ENCODE measurements around the gene KCNQ1. TPM values are rescaled to one million over a fixed set of nuclear protein-coding genes. Genes with fewer than 3 reads are reported as not detected.

Gene KCNQ1
- total and polyA plus RNA-seq, 2 donors (not counting 1 experiment from before 2014, with no cell fraction given), result not detected

DNA sequence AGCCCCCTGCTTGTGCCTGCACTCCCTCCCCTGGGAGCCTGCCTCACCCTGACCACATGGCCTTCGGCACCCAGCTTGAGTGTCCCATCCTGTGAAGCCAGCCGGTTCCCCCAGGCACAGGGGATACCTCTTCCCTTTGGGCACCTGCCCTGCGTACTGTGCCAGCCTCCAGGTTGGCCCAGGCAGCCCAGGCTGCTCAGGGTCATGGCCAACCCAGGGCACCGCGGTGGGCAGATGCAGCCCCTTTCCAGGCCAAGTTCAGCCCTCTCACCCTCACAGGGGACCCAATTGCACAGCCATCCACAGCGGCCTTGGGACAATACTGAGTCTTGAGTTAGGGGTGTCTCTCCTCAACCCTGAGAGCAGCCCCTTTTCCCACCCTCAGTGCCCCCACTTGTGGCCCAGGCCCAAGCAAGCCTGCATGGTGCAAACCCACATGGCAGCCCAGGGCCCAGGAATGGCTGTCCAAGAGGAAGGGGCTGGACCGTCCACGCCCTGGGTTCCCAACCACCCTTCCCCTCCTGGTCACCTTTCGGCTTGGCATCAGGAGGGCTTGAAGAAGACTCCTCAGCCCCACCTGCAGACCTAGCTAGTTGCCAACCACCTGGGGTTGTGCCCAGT, 353.0 kb downstream of the KCNQ1 start:
- peaks cover 11% of the 10 kb centered on the region for H3K27me3 ChIP-seq (ENCODE audit: control insufficient read depth, insufficient read depth, low read length)
- DNase-seq (ENCODE audit: low read depth in 2 of 2), result no peak
- no peaks in the 10 kb centered on the region for H4K20me1 ChIP-seq (ENCODE audit: control insufficient read depth, extremely low read depth, insufficient read depth, low read length)
- no peak overlapping the region for H3K9ac ChIP-seq (ENCODE audit: insufficient read depth, low read length)
- H3K27ac ChIP-seq (ENCODE audit: insufficient read depth, low read length), result no peak overlapping the region
- peaks cover 3% of the 10 kb centered on the region for H3K4me1 ChIP-seq (ENCODE audit: control insufficient read depth, extremely low read depth, insufficient read depth, low read length)
- TF ChIP-seq, protein P1, sequence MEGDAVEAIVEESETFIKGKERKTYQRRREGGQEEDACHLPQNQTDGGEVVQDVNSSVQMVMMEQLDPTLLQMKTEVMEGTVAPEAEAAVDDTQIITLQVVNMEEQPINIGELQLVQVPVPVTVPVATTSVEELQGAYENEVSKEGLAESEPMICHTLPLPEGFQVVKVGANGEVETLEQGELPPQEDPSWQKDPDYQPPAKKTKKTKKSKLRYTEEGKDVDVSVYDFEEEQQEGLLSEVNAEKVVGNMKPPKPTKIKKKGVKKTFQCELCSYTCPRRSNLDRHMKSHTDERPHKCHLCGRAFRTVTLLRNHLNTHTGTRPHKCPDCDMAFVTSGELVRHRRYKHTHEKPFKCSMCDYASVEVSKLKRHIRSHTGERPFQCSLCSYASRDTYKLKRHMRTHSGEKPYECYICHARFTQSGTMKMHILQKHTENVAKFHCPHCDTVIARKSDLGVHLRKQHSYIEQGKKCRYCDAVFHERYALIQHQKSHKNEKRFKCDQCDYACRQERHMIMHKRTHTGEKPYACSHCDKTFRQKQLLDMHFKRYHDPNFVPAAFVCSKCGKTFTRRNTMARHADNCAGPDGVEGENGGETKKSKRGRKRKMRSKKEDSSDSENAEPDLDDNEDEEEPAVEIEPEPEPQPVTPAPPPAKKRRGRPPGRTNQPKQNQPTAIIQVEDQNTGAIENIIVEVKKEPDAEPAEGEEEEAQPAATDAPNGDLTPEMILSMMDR (conservative IDR thresholded peaks at IDR 0.05 in 1 of 2, IDR thresholded peaks at IDR 0.05 in 1 of 2; ENCODE audit: low read depth in 1 of 2, low read length in 2 of 2), result no peak
- TF ChIP-seq EZH2 (IDR thresholded peaks at IDR 0.05; ENCODE audit: low read length, missing control alignments), result no peak
- H3K79me2 ChIP-seq (ENCODE audit: control insufficient read depth, insufficient read depth, low read length), result no peaks in the 10 kb centered on the region
- no peaks in the 10 kb centered on the region for H3K9me3 ChIP-seq (ENCODE audit: control insufficient read depth, insufficient read depth, low read depth, low read length)
- H3K4me3 ChIP-seq (replicated peaks in 1 of 4; ENCODE audit: control extremely low read depth in 1 of 4, insufficient read depth in 1 of 4, low read depth in 3 of 4, low read length in 4 of 4), result no peak overlapping the region
- H2AFZ ChIP-seq (ENCODE audit: low read length), result no peak overlapping the region
- H3K36me3 ChIP-seq (ENCODE audit: control insufficient read depth, insufficient read depth, low read length), result no peaks in the 10 kb centered on the region
- no peak overlapping the region for H3K4me2 ChIP-seq (ENCODE audit: extremely low read depth, insufficient read depth, low read length)

DNA sequence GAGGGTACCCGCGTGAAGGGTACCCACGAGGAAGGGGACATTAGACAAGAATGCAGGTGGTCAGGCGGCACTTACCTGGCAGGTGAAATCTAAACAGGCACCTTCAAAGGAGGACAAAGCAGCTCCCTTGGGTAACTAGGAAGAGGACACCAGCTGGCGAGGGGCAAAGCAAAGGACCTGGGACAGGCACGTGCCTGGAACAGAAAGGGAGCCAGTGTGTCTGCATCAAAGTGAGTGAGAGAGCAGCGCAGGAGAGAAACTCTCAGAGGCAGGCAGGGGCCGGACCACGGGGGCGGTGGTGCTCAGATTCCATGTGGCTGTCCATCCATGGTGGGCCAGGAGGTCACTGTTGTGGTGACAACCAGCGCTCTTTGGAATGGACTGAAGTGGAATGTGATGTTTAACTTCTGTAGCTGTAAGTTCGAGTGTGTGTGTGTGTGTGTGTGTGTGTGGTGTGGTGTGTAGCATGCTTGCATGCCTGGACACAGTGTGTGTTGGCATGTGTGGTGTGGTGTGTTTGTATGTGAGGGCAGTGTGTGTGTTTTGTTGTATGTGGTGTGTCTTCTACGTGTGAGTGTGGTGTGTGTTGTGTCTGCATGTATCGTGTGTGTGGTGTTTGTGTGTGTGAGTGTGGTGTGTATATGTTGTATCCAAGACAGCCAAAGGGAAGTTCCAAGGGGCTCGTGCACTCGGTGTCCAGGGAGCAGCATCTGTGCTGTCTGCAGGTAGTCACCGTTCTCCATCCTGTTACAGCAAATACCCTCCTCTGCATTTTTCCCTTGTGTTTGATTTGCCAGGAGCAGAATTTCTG, 354.3 kb downstream of the KCNQ1 start:
- Histone ChIP-seq H3K4me3 (replicated peaks in 1 of 4; ENCODE audit: control extremely low read depth in 1 of 4, insufficient read depth in 1 of 4, low read depth in 3 of 4, low read length in 4 of 4) (no peak overlapping the region), H3K27me3 (ENCODE audit: control insufficient read depth, insufficient read depth, low read length) (peaks cover 11% of the 10 kb centered on the region), H3K27ac (ENCODE audit: insufficient read depth, low read length) (no peak overlapping the region), H3K9ac (ENCODE audit: insufficient read depth, low read length) (no peak overlapping the region), H3K4me2 (ENCODE audit: extremely low read depth, insufficient read depth, low read length) (no peak overlapping the region), H3K79me2 (ENCODE audit: control insufficient read depth, insufficient read depth, low read length) (no peaks in the 10 kb centered on the region), H3K36me3 (ENCODE audit: control insufficient read depth, insufficient read depth, low read length) (no peaks in the 10 kb centered on the region), H4K20me1 (ENCODE audit: control insufficient read depth, extremely low read depth, insufficient read depth, low read length) (no peaks in the 10 kb centered on the region), H3K9me3 (ENCODE audit: control insufficient read depth, insufficient read depth, low read depth, low read length) (no peaks in the 10 kb centered on the region), H2AFZ (ENCODE audit: low read length) (no peak overlapping the region), H3K4me1 (ENCODE audit: control insufficient read depth, extremely low read depth, insufficient read depth, low read length) (peaks cover 3% of the 10 kb centered on the region)
- peak; percentile 41 to 44 for DNase-seq (ENCODE audit: low read depth in 2 of 2)
- peak; percentile 65 for TF ChIP-seq EZH2 (IDR thresholded peaks at IDR 0.05; ENCODE audit: low read length, missing control alignments)
- TF ChIP-seq, protein P1 (conservative IDR thresholded peaks at IDR 0.05 in 1 of 2, IDR thresholded peaks at IDR 0.05 in 1 of 2; ENCODE audit: low read depth in 1 of 2, low read length in 2 of 2), result no peak

DNA sequence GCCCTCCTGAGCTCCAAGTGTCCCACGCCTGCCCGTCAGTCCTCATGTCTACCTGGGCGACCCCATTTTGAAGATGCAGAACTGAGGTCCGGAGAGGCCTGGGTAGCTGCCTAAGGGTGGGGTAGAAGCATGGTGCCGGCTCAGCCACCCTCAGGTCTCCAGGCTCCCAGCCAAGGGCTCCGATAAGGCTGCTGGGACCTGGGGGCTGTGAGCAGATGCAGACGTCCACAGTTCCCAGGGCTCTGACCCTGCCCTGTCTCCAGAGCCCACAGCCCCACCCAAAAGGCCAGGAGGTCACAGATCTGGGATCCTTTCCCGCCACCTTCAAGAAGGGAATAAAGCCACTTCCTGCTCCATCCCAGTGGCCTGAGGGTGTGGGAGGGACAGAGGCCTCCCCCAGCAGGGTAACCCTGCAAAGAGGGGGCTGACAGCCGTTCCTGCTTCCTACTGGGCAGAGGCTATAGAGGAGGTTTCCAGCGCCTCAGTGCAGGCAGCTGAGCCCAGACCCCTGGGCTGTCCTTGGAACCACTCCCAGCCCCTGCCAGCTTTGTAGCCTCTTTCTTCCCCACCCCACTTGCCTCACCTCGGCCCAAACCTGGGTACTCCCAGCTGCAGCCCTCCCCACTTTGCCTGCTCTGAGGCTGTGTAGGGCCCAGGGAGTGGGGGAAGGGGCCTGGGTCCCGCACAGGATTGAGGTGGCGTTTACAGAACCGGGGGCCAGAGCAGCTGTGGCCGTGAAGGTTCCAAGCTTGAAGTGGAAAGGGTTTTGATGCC, 355.3 kb downstream of the KCNQ1 start:
- no peaks in the 10 kb centered on the region for H3K36me3 ChIP-seq (ENCODE audit: control insufficient read depth, insufficient read depth, low read length)
- no peak for DNase-seq (ENCODE audit: low read depth in 2 of 2)
- peaks cover 3% of the 10 kb centered on the region for H3K4me1 ChIP-seq (ENCODE audit: control insufficient read depth, extremely low read depth, insufficient read depth, low read length)

More for the DNA sequence above, 355.3 kb downstream of the KCNQ1 start:
- Histone ChIP-seq H3K9me3 (ENCODE audit: control insufficient read depth, insufficient read depth, low read depth, low read length) (no peaks in the 10 kb centered on the region), H3K4me3 (replicated peaks in 1 of 4; ENCODE audit: control extremely low read depth in 1 of 4, insufficient read depth in 1 of 4, low read depth in 3 of 4, low read length in 4 of 4) (no peak overlapping the region), H3K79me2 (ENCODE audit: control insufficient read depth, insufficient read depth, low read length) (no peaks in the 10 kb centered on the region), H2AFZ (ENCODE audit: low read length) (no peak overlapping the region), H3K27me3 (ENCODE audit: control insufficient read depth, insufficient read depth, low read length) (peaks cover 11% of the 10 kb centered on the region), H3K27ac (ENCODE audit: insufficient read depth, low read length) (no peak overlapping the region), H3K9ac (ENCODE audit: insufficient read depth, low read length) (no peak overlapping the region), H4K20me1 (ENCODE audit: control insufficient read depth, extremely low read depth, insufficient read depth, low read length) (no peaks in the 10 kb centered on the region), H3K4me2 (ENCODE audit: extremely low read depth, insufficient read depth, low read length) (no peak overlapping the region)
- TF ChIP-seq, protein P1 (conservative IDR thresholded peaks at IDR 0.05 in 1 of 2, IDR thresholded peaks at IDR 0.05 in 1 of 2; ENCODE audit: low read depth in 1 of 2, low read length in 2 of 2), result no peak
- TF ChIP-seq EZH2 (IDR thresholded peaks at IDR 0.05; ENCODE audit: low read length, missing control alignments), result no peak

All from fibroblast of lung (primary cell).